Activated CD8-positive, alpha-beta T cell treated with anti-CD3 and anti-CD28 coated beads, Interleukin-2, amount 10 ng/mL, durations not matched to agents 7 days and 5 days (primary cell): Measurements from ENCODE around the gene COL11A2. TPM values are rescaled to one million over a fixed set of nuclear protein-coding genes. Genes with fewer than 3 reads are reported as not detected.
"Not testable (repeated sequence)": the region's sequence is repeated elsewhere in the genome, so short reads cannot be mapped to it uniquely, and the experiment has no call there.

Experiments used
- ATAC-seq: fragments of 150-1000 bp; cut with Tn5 transposase; one replicate; pipeline ENCODE4 v1.10.0; 2021; ENCODE audit warnings: moderate library complexity
- CTCF ChIA-PET: fragments of 350-600 bp; sonication (Branson Sonifier 250); formaldehyde crosslinking; loops from one replicate; lab custom pipeline; 2021; ENCODE audit warnings: antibody characterized with exemption; lab: Charles Lee
- POLR2A ChIA-PET: fragments of 350-600 bp; sonication (Branson Sonifier 250); formaldehyde crosslinking; loops from one replicate; lab custom pipeline; 2021; ENCODE audit warnings: antibody characterized with exemption; lab: Charles Lee
- DNase-seq: peaks from one replicate; pipeline ENCODE4 v3.0.0-alpha.2; 2020
- H3K27ac Mint-ChIP-seq: one replicate; pipeline ENCODE4 v1.8.0; 2021; ENCODE audit warnings: mild to moderate bottlenecking, mixed read lengths
- H3K27me3 Mint-ChIP-seq: one replicate; pipeline ENCODE4 v1.8.0; 2021; ENCODE audit warnings: low read depth, mixed read lengths
- H3K36me3 Mint-ChIP-seq: one replicate; pipeline ENCODE4 v1.8.0; 2021; ENCODE audit warnings: low read depth, mixed read lengths
- H3K4me1 Mint-ChIP-seq: one replicate; pipeline ENCODE4 v1.8.0; 2021; ENCODE audit warnings: low read depth, mixed read lengths
- H3K4me3 Mint-ChIP-seq: one replicate; pipeline ENCODE4 v1.8.0; 2021; ENCODE audit warnings: mild to moderate bottlenecking, mixed read lengths
- H3K9me3 Mint-ChIP-seq: one replicate; pipeline ENCODE4 v1.8.0; 2022; ENCODE audit warnings: mixed read lengths; ENCODE audit not compliant: insufficient read depth
- total RNA-seq, 2 experiments: library from RNA; stranded (reverse); gene quantifications; one replicate each; pipeline ENCODE4 v1.2.3, GENCODE V29; 2021

COL11A2 gene
- total RNA-seq, 2 experiments from 2014 or later: 0.71 to 0.83 TPM

GRCh38 chr6:33160728-33161344, 31.4 kb downstream of the COL11A2 start:
- POLR2A ChIA-PET: interaction anchor here (1.1 kb wide), 1 partner anchor 139 kb away, joined by 3 read pairs; no protein-coding TSS in a partner anchor
- Mint-ChIP-seq H3K4me3 (peak overlapping the region; percentile 80), H3K36me3 (no peaks in the 10 kb centered on the region), H3K9me3 (no peaks in the 10 kb centered on the region), H3K4me1 (peaks cover 20% of the 10 kb centered on the region), H3K27ac (peak overlapping the region; percentile 89), H3K27me3 (peaks cover 3% of the 10 kb centered on the region)
- ATAC-seq: peak; percentile 14
- no peak for DNase-seq
- CTCF ChIA-PET: interaction anchor here (1.0 to 8.4 kb wide), 19 partner anchors 9 to 142 kb away, joined by 3 to 105 read pairs (median 5); partner anchors contain the start of genes B3GALT4, RXRB and SLC39A7

DNA sequence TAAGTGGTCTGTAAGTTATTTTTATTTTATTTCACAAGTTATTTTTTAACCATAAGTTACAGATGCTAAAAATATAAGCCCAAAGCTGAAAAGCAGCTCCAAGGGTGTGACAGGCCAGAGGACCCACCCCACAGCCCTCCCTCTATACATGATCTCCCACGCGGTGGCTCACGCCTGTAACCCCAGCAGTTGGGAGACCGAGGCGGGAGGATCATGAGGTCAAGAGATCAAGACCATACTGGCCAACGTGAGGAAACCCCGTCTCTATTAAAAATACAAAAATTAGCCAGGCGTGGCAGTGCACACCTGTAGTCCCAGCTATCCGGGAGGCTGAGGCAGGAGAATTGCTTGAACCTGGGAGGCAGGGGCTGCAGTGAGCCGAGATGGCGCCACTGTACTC, 32.2 kb downstream of the COL11A2 start:
- DNase-seq (no peak), ATAC-seq (no peak)
- Mint-ChIP-seq H3K9me3 (no peaks in the 10 kb centered on the region), H3K27me3 (peaks cover 3% of the 10 kb centered on the region), H3K4me3 (no peak overlapping the region), H3K36me3 (no peaks in the 10 kb centered on the region), H3K4me1 (peaks cover 20% of the 10 kb centered on the region), H3K27ac (no peak overlapping the region)
- ChIA-PET CTCF (interaction anchor here (1.1 to 8.4 kb wide), 10 partner anchors 13 to 110 kb away, joined by 4 to 105 read pairs (median 8); partner anchors contain the start of genes RXRB and SLC39A7), POLR2A (no interaction called here)

- ChIA-PET POLR2A (no interaction called here), CTCF (interaction anchor here (0.7 to 8.4 kb wide), 6 partner anchors 9 to 91 kb away, joined by 3 to 105 read pairs (median 4); no protein-coding TSS in a partner anchor)
- H3K9me3 Mint-ChIP-seq: peaks cover 7% of the 10 kb centered on the region
- H3K27me3 Mint-ChIP-seq: peaks cover 7% of the 10 kb centered on the region
- H3K36me3 Mint-ChIP-seq: peaks cover 2% of the 10 kb centered on the region
- no peak for ATAC-seq
- H3K4me1 Mint-ChIP-seq: peaks cover 16% of the 10 kb centered on the region
- DNase-seq: no peak
- no peak overlapping the region for H3K27ac Mint-ChIP-seq
- no peak overlapping the region for H3K4me3 Mint-ChIP-seq
Observed at GRCh38 chr6:33156964-33157363, 35.3 kb downstream of the COL11A2 start.

GRCh38 chr6:33156561-33156960, 35.7 kb downstream of the COL11A2 start:
- CTCF ChIA-PET: interaction anchor here (1.0 to 8.4 kb wide), 4 partner anchors 30 to 91 kb away, joined by 3 to 105 read pairs (median 4); no protein-coding TSS in a partner anchor
- DNase-seq (no peak), ATAC-seq (no peak)
- H3K27ac Mint-ChIP-seq: no peak overlapping the region
- peaks cover 12% of the 10 kb centered on the region for H3K4me1 Mint-ChIP-seq
- H3K4me3 Mint-ChIP-seq: no peak overlapping the region
- H3K27me3 Mint-ChIP-seq: peaks cover 7% of the 10 kb centered on the region
- H3K36me3 Mint-ChIP-seq: peaks cover 2% of the 10 kb centered on the region
- POLR2A ChIA-PET: no interaction called here
- H3K9me3 Mint-ChIP-seq: peaks cover 10% of the 10 kb centered on the region

GRCh38 chr6:33154349-33154748, 37.9 kb downstream of the COL11A2 start:
- Mint-ChIP-seq H3K36me3 (peaks cover 2% of the 10 kb centered on the region), H3K27ac (no peak overlapping the region), H3K27me3 (peaks cover 16% of the 10 kb centered on the region), H3K4me3 (no peak overlapping the region), H3K9me3 (peaks cover 10% of the 10 kb centered on the region), H3K4me1 (no peaks in the 10 kb centered on the region)
- no peak for ATAC-seq
- CTCF ChIA-PET: interaction anchor here (0.8 to 2.9 kb wide), 7 partner anchors 27 to 94 kb away, joined by 3 to 13 read pairs (median 3); no protein-coding TSS in a partner anchor
- no peak for DNase-seq
- POLR2A ChIA-PET: no interaction called here

- peaks cover 2% of the 10 kb centered on the region for H3K36me3 Mint-ChIP-seq
- ChIA-PET CTCF (interaction anchor here (1.1 to 6.5 kb wide), 5 partner anchors 26 to 140 kb away, joined by 3 to 86 read pairs (median 4); partner anchors contain the start of genes RPS18 and VPS52), POLR2A (no interaction called here)
- no peak overlapping the region for H3K4me3 Mint-ChIP-seq
- no peak overlapping the region for H3K27ac Mint-ChIP-seq
- ATAC-seq (no peak), DNase-seq (no peak)
- H3K9me3 Mint-ChIP-seq: peaks cover 10% of the 10 kb centered on the region
- peaks cover 20% of the 10 kb centered on the region for H3K27me3 Mint-ChIP-seq
- no peaks in the 10 kb centered on the region for H3K4me1 Mint-ChIP-seq
Observed at GRCh38 chr6:33151050-33151449, 41.2 kb downstream of the COL11A2 start.

GRCh38 chr6:33150560-33150959, 41.7 kb downstream of the COL11A2 start:
- POLR2A ChIA-PET, H3K36me3 Mint-ChIP-seq, H3K4me1 Mint-ChIP-seq, ATAC-seq, H3K4me3 Mint-ChIP-seq, DNase-seq, H3K27ac Mint-ChIP-seq: not testable (repeated sequence)
- H3K27me3 Mint-ChIP-seq: peaks cover 20% of the 10 kb centered on the region
- peaks cover 10% of the 10 kb centered on the region for H3K9me3 Mint-ChIP-seq
- CTCF ChIA-PET: interaction anchor here (1.1 to 6.5 kb wide), 11 partner anchors 11 to 312 kb away, joined by 3 to 86 read pairs (median 7); partner anchors contain the start of genes RPS18, TAP2 and VPS52

GRCh38 chr6:33147807-33148666, 44.2 kb downstream of the COL11A2 start:
- DNase-seq: no peak
- peaks cover 10% of the 10 kb centered on the region for H3K9me3 Mint-ChIP-seq
- peaks cover 2% of the 10 kb centered on the region for H3K36me3 Mint-ChIP-seq
- CTCF ChIA-PET: interaction anchor here (0.7 to 6.5 kb wide), 19 partner anchors 9 to 164 kb away, joined by 3 to 86 read pairs (median 5); no protein-coding TSS in a partner anchor
- H3K4me3 Mint-ChIP-seq: no peak overlapping the region
- peaks cover 20% of the 10 kb centered on the region for H3K27me3 Mint-ChIP-seq
- H3K4me1 Mint-ChIP-seq: peaks cover 7% of the 10 kb centered on the region
- no peak for ATAC-seq
- no peak overlapping the region for H3K27ac Mint-ChIP-seq
- POLR2A ChIA-PET: interaction anchor here (0.6 kb wide), 2 partner anchors 130 to 243 kb away, joined by 3 read pairs; no protein-coding TSS in a partner anchor

DNA sequence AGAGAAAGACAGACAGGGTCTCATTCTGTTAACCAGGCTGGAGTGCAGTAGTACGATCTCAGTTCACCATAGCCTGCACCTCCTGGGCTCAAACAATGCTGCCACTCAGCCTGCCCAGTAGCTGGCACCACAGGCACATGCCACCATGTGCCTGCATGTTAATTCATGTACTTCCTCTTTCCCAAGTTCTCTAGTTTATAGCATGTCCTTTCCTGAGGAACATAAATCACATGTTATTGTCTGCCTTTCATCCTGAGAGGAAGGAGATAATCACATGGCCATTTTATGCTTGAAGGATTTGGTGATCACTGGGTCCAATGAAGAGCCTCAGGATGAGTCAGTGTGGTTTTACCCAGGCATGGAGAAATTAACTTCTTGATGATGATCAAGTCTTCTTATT, 47.9 kb downstream of the COL11A2 start:
- H3K9me3 Mint-ChIP-seq: no peaks in the 10 kb centered on the region
- H3K4me3 Mint-ChIP-seq: no peak overlapping the region
- no peak for DNase-seq
- peaks cover 10% of the 10 kb centered on the region for H3K4me1 Mint-ChIP-seq
- ATAC-seq: no peak
- no peaks in the 10 kb centered on the region for H3K36me3 Mint-ChIP-seq
- H3K27me3 Mint-ChIP-seq: peaks cover 32% of the 10 kb centered on the region
- CTCF ChIA-PET: interaction anchor here (1.2 to 6.5 kb wide), 3 partner anchors 17 to 20 kb away, joined by 5 to 86 read pairs (median 7); no protein-coding TSS in a partner anchor
- H3K27ac Mint-ChIP-seq: no peak overlapping the region
- POLR2A ChIA-PET: no interaction called here

GRCh38 chr6:33143113-33143770, 49.0 kb downstream of the COL11A2 start:
- POLR2A ChIA-PET: no interaction called here
- DNase-seq (no peak), ATAC-seq (no peak)
- Mint-ChIP-seq H3K4me3 (no peak overlapping the region), H3K4me1 (peaks cover 10% of the 10 kb centered on the region), H3K36me3 (no peaks in the 10 kb centered on the region), H3K27me3 (peaks cover 27% of the 10 kb centered on the region), H3K27ac (no peak overlapping the region), H3K9me3 (no peaks in the 10 kb centered on the region)
- CTCF ChIA-PET: interaction anchor here (0.8 to 1.5 kb wide), 7 partner anchors 15 to 126 kb away, joined by 3 to 7 read pairs (median 5); no protein-coding TSS in a partner anchor
